HG03159 (cell line): ENCODE data around the gene ARHGEF12.

Experiments
- ATAC-seq: cut with Tn5 transposase; IDR thresholded peaks from one replicate; pipeline ENCODE4 v1.9.1; 2021; ENCODE audit warnings: mild to moderate bottlenecking, moderate library complexity; ENCODE audit not compliant: unreplicated experiment

ARHGEF12 gene

DNA sequence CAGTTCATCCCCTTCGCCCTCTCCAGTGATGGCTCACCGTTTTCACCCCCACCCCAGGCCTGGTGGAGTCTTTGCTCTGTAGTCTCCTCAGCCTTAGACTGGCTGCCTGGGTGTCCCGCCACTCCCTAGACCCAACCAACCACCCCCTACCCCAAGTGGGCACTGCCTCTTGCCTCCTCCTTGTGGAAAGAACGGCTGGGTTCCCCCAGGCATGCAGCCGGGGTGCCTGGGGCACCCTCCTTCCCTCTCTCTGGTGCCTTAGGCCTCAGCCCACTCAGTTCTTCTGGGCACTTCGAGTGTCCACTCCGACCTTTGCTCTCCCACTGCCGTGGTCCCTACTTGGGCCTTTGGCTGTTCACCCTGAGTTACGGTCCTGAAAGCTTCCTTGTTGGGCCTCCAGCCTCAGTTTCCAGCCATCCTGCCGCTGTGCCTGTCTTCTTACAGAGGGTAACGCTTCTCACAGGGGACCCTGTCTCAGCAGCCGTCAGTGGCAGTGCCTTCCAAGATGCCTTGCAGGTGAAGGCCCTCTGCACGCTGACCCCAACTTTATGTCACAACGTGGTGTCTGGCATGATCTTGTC, 178.4 kb downstream of the ARHGEF12 start:
- no peak for ATAC-seq

DNA sequence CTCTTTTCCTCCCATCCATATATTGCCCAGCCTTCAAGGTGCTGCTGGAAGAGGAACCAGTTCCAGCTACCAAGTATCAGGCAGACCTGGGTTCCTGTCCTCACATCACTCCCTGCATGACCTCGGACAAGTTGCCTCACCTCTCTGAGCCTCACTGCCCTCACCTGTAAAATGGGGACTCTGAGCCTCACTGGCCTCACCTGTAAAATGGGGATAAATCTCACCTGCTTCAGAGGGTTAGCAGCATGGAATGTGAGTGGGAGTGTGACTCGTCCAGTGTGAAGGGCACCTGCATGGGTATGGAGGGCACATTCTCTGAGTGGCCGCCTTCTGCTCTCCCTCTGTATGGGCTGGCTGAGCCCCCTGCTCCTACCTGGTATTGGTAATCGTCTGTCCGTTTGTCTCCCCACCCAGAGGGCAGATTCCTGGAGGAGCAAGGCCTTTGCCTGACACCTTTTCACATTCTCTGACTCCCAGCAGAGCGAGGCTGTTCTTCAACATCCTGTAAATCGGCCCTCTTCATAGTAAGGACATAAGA, 179.0 kb downstream of the ARHGEF12 start:
- no peak for ATAC-seq

DNA sequence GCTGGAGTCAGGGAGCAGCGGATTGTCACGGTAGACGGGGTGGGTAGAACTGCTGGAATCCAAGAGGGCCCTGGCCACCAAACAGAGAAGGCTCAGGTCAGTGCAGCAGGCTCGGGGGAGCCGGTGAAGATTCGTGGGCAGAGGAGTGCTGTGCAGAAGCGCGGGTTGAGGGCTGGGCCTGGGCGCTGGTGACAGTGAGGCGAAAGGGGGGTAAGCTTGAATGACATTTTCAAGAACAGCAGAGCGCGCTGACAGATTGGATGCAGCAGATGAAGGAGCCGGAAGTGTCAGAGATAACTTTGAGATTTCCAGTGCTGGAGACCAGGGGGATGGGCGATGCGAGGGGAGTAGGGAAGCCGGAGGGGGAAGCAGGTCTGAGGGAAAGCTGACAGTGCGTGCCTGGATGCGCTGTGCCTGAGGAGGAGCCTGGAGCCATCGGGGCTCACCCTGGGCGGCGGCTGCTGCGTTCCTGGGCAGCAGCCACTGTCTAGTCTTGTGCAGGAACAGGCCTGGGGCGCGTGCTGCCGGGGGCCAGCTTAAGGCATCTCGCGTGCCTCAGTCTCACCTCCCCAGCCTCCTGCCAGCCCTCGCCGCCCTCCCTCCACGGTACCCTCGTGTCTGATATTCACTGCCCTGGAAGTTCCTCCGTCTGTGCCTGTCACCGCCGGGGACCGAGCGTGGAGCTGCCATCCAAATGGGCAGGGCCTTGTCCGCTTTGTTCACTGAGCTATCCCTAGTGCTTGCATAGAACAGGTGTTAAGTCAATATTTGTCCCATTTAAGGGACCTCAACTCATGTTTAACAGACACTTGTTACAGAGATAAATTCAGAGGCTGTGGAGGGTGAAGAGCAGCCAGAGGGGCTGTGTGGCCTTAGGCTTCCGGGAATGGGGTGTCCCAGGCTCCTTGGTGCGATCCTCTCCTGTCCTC, 180.5 kb downstream of the ARHGEF12 start:
- no peak for ATAC-seq

DNA sequence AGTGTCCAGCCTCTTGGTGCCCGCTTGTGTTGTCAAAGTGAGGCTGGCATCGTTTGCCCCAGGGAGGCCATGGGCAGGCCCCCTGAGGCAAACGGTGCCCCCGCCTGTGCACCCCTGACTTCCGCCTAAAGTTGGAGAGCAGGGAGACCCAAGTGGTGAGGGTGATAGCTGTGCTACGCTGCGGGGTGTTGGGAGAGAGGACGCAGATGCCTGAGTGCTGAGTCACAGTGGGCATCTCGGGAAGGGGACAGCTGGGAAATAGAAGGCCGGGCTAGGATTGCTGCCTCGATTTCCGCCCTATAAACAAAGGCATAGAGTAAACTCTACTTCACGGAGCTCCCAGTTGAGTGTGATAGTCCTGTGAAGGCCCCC, 181.2 kb downstream of the ARHGEF12 start:
- no peak for ATAC-seq

DNA sequence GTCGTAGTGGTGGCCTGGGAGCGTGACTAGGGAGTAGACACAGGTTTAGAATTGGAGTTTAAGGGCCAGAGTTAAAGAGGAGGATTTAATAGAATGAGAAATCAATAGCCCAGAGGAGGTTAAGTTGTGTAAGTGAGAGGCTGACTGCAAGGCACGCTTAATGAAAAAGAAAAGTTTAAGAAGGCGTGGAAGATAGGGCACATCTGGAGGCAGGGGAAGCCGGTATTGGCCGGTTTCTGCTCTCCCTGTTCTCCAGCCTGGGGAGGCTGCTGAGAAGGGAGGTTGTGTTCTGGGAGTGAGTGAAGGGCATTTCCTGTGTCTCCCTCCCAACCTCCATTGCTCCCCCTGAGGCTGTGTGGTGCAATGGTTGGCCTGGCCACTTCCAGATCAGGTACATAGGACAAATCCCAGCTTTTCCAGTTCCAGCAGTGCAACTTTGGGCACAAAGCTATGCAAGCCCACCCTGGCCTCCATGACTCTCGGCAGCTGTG, 181.6 kb downstream of the ARHGEF12 start:
- no peak for ATAC-seq

DNA sequence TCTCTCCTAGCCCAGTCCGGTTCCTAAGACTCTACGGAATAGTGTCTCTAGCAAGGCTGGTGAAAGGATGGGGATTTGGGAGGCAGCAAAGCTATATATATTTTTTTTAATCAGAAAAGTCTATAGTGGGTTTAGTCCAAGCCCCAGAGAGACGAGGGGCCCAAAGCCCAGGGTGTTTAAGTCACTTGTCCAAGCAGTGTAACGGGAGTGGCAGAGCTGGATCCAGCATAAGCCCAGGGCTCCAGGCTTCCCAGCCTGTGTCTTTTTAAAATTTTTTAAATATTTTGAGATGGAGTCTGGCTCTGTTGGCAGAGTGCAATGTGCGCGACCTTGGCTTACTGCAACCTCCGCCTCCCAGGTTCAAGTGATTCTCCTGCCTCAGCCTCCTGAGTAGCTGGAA, 182.1 kb downstream of the ARHGEF12 start:
- no peak for ATAC-seq

DNA sequence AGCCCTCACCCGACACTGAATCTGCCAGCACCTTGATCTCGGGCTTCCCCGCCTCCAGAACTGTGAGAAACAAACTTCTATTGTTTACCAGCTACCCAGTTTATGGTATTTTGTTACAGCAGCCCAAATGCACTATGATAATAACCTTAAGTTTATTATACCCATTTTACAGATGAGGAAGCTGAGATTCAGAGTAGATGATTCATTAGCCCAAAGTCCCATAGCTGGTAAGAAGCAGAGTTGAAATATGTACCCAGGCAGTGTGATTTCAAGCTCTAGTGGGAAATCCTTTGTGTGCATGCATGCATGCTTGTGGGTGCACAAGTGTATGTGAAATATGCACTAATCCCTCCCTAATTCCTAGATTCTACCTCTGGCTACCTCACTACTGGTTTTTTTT, 183.3 kb downstream of the ARHGEF12 start:
- no peak for ATAC-seq

DNA sequence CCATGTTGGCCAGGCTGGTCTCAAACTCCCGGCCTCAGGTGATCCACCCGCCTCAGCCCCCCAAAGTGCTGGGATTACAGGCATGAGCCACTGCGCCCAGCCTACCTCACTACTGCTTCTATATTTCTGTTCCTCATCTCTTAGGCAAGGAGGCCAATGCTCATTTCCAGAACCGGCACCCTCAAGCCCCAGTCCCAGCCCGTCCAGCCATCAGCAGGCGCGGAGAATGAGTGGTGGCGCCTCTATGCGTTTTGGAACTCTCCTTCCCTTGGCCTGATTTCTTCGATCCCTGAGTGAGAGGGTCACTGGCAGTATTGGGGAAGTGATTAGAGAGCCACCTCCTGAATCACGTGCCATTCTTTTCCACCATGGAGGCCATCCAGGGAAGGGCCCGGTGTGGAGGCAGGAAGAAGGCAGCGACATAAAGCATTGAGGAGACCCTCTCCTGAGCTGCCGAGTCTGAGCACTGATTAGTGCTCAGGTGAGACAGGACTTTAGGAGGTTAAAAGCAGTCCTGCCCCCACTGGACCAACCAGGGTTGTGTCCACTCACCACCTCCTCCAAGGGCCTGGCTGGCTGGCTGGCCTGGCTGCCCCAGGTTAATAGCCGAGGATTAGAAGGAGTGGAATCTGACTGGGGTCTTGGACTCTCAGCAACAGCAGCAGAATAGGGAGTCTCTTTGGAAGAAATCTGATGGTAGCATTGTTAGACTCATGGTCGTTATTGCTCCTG, 184.0 kb downstream of the ARHGEF12 start:
- no peak for ATAC-seq

DNA sequence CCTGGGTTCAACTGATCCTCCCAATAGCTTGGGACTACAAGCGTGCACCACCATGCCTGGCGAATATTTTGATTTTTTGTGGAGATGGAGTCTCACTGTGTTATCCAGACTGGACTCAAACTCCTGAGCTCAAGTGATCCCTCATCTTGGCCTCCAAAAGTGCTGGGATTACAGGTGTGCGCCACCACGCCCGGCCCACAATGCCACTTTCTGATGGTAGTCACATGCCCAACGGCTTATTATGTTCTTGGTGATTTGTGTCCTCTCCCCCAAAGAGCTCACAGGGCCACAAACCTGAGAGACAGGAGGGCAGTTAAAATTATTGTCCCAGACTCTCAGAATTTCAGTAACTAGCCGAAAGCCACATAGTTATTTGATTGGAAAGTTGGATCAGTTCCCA, 185.0 kb downstream of the ARHGEF12 start:
- ATAC-seq = no peak

DNA sequence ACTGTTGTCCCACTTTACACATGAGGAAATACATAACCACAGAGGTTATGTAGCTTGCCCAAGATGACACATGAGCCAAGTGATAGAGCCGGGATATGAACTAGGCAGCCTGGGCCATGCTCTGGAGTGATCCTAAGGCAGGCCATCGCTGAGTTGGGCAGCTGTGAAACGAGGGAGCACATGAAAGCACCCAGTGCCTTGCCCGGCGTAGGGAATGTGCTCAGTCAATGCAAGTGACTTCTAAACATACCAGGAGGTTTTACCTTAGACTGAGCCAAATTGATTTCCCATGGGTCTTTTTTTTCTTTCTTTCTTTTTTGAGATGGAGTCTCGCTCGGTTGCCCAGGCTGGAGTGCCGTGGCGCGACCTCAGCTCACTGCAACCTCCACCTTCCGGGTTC, 185.8 kb downstream of the ARHGEF12 start:
- no peak for ATAC-seq

DNA sequence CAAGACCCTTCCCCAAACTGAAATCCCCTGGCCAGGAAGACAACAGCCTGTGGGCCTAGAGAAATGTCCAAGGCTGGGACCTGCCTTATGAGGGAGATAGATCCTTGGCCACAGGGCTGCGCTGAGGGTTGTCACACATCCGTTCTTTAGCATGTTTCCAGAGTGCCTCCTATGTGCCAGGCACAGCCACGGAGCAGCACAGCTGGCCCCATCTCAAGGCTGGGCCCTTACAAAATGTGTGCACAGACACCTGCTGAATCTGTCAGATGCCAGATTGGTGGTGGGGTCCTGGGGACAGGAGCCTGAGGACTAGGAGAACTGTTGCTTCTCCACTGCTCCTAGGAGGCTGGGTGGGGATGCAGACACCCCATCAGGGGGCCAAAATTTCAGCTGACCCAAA, 186.5 kb downstream of the ARHGEF12 start:
- no peak for ATAC-seq

DNA sequence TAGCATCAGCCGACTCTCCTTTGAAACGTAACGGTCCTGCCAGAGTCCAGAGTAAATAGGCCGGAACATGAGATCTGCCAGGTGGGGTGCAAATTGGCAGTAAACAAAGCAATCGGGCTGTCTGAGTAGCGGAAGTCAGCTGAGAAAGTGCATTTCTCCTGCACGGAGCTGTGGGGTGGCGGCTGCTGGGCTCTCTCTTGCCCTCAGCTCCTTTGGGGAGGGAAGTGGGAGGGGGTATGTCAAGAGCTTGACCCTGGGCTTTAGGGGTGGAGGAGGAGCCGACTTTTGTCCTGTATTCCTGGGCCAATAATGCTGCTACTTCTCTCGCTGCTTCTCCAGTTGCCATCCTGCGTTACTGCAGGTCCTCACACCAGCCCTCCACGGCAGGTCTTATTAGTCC, 187.0 kb downstream of the ARHGEF12 start:
- no peak for ATAC-seq

DNA sequence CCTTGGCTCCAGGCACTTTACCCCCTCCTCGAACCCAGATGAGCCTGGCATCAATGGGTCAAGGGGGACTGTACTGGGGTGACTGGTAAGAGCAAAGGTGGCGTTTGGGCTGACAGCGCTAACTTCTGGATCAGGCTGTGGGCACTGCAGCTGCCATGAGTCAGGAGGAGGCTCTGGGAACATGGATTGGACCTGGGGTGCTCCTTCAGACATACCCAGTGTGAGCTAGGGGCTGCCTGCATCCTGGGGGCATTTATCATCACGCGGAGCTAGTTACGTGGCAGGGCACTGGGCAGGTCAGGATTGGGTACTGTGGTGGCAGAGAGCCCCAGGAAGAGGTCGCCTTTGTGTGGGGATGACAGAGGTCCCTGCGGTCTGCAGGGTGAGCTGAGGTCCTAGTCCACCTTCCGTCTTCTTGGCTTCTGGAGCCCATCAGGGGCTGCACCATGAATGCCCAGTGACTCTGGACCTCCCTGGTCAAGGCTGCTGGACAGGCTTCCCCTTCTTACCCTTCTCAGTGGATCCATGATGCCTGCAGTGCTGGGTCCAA, 188.4 kb downstream of the ARHGEF12 start:
- no peak for ATAC-seq

DNA sequence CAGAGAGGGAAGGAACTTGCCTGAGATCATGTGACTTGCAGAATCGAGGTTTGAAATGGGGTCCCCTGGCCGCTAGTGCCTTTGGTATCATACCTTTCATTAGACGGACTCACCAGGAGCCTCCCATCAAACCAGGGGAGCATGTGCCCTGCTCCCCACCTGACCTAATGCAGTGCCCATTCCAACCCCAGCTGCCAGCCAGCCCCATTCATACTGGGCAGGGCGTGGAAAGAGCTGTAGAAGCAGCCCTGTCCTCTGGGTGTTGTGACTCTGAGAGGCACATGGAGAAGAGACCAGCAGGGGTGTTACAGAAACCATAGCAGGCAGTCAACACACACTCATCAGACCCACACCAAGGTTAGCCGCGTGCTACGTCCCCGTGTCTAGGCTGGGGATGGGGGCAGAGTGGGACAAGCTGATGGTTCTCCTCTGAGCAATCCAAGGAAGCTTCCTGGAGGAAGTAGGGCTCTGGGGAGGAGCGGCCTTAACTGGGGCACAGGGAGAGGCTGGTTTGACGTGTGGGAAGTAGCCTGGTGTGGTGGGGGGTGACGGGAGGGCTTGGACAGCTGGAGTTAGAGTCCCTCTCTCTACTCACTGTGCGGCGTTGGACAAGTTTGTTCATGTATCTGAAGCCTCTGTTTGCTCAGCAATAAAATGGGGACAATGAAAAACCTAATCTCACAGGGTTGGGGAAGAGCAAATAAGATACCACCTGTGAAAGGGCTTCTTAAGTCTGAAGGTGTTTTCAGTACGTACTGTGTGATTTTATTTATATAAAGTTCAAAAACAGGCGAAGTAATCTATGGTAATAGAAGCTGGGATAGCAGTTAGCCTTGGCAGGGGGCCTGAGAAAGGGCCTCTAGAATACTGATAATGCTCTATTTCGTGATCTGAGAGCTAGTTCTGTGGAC, 189.3 kb downstream of the ARHGEF12 start:
- ATAC-seq = no peak

DNA sequence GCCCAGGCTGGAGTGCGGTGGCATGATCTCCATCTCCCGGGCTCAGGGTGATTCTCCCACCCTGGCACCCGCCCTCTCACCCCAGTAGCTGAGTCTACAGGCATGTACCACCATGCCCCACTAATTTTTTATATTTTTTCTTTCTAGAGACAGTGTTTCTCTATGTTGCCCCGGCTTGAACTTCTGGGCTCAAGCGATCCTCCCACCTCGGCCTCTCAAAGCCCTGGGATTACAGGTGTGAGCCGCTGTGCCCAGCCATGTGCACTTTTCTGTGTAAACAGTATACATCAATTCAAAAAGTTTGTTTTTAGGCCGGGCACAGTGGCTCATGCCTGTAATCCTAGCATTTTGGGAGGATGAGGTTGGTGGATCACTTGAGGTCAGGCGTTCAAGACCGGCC, 190.0 kb downstream of the ARHGEF12 start:
- ATAC-seq = no peak

DNA sequence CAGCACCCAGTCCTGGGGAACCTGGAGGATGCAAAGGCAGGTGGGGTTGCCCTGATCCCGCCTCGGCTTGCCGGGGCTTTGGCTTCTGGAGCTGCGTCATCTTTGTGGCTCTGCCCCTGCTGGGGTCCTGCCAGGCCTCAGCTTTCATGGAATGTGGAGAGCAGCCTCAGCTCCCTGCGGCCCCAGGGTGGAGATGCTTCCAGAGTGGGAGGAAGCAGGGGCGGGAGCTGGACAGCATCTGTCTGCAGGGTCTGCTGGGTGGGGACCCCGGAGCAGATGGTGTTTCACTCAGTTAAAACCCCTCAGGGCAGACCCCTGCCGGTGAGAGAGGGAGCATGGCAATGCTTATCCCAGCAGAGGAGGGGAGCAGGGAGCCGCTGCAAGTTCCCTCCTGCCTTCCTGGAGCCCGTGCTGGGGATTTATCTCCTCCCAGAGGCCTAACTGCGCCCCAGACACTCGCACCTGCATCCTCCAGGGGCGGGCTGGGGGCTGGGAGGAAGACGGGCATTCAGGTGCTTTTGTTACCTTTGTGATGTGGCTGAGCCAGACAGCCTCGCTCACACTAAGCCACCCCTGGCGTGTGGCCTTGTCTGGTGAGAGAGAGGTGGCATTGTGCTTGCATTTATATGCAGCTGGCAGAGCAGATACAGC, 191.0 kb downstream of the ARHGEF12 start:
- no peak for ATAC-seq

DNA sequence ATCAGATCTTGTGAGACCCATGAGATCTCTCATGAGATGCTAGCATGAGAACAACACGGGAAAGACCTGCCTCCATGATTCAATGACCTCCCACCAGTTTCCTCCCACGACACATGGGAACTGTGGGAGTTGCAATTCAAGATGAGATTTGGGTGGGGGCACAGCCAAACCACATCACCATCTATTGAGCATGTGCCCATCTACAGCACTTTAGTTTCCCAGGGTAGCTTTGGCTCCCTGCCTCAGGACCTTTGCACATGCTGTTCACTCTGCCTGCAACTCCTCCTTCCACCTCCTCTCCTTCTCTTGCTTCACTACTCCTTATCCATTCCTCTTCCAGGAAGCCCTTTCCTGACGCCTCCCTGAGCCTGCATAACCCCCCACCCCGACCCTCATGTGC, 192.5 kb downstream of the ARHGEF12 start:
- no peak for ATAC-seq

DNA sequence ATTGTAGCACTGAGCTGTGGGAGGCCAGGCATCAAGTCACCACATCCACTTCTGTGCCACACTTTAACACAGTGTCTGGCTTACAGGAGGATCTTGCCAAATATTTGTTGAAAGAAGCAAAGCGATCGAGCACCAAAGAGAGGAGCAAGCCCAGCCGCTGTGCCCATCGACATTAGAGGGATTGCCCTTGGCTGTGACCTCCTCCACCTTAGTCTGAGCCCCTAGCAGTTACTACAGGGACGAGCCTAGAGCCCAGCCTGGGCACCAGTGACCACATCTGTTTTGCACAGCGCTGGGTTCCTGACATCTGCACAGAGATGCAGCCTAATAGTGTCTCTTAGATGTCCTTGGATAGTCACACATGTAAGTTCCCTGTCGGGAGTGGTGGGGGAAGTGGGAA, 193.0 kb downstream of the ARHGEF12 start:
- ATAC-seq = no peak

DNA sequence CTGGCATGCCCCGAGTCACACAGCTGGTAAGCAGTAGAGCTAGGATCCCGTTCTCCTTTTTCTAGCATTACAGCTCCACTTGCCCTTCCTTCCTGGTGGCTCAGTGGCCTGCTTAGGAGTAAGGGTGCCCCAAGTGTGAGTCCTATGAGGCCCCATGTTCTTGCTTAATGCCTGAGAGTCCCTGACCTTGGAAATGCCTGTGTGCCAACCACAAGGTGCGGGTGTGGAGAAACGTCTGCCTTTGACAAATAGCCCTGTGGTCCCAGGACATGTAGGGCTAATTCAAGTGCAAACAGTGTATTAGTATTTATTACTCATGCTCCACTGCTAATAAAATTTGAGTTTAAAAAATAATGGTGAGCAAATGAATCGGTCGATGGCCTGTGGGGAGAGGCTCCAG, 193.7 kb downstream of the ARHGEF12 start:
- ATAC-seq = no peak
